Measurements from ENCODE around the gene TNFRSF25. TPM values are rescaled to one million over a fixed set of nuclear protein-coding genes. Genes with fewer than 3 reads are reported as not detected.

TNFRSF25 gene
- total and polyA plus RNA-seq, 2 of the 8 experiments (the other 6 are each of a cell fraction or from before 2014, with no cell fraction given): 10.7 to 19.5 TPM

- no peaks in the 10 kb centered on the region for H3K23me2 ChIP-seq (ENCODE audit: low read depth, low read length)
- H2BK15ac ChIP-seq (ENCODE audit: low read length): no peak overlapping the region
- CTCF ChIA-PET (ENCODE audit: partially characterized antibody): interaction anchor here (0.8 to 10.2 kb wide), 7 partner anchors 9 to 58 kb away, joined by 3 to 107 read pairs (median 5); partner anchors contain the start of gene PLEKHG5
- no peaks in the 10 kb centered on the region for H3K27me3 ChIP-seq (replicated peaks in 1 of 4; ENCODE audit: control insufficient read depth in 3 of 4, extremely low read depth in 1 of 4, insufficient read depth in 3 of 4, low read length in 3 of 4)
- no peak overlapping the region for H3K4ac ChIP-seq (replicated peaks; ENCODE audit: insufficient read length, low read depth, low read length)
- H3K4me2 ChIP-seq (ENCODE audit: insufficient read depth in 1 of 2, low read depth in 2 of 2, low read length in 2 of 2): no peak overlapping the region
- POLR2A ChIA-PET (ENCODE audit: partially characterized antibody): interaction anchor here (0.9 to 2.8 kb wide), 3 partner anchors 11 to 16 kb away, joined by 4 to 9 read pairs (median 4); no protein-coding TSS in a partner anchor
- H3K9ac ChIP-seq (replicated peaks in 1 of 4; ENCODE audit: extremely low read depth in 1 of 4, low read depth in 3 of 4, low read length in 3 of 4): no peak overlapping the region
- no peak overlapping the region for H4K5ac ChIP-seq (ENCODE audit: insufficient read length, low read depth, low read length)
- H2BK120ac ChIP-seq (replicated peaks; ENCODE audit: low read depth, low read length): no peak overlapping the region
- no peak overlapping the region for H3K4me3 ChIP-seq (ENCODE audit: extremely low read depth in 1 of 4, insufficient read depth in 2 of 4, low read depth in 3 of 4, low read length in 4 of 4)
- no peak overlapping the region for H2BK20ac ChIP-seq (ENCODE audit: low read length)
- no peak overlapping the region for H3K23ac ChIP-seq (ENCODE audit: insufficient read length)
- H3K36me3 ChIP-seq (ENCODE audit: control insufficient read depth in 2 of 4, insufficient read depth in 4 of 4, low read length in 3 of 4): no peaks in the 10 kb centered on the region
- H3K56ac ChIP-seq (replicated peaks; ENCODE audit: insufficient read length, low read depth, low read length): no peak overlapping the region
- H3K18ac ChIP-seq (ENCODE audit: extremely low read depth, low read length): no peak overlapping the region
- no peak overlapping the region for H2BK12ac ChIP-seq (ENCODE audit: low read depth, low read length)
- H3K14ac ChIP-seq (ENCODE audit: insufficient read length): no peak overlapping the region
- WGBS, 2 experiments (ENCODE audit: extremely low coverage in 1 of 2, insufficient coverage in 1 of 2, insufficient read length in 1 of 2, insufficient replicate concordance in 2 of 2, low coverage in 1 of 2, low lambda C conversion rate in 2 of 2, missing lambda C conversion rate in 1 of 2): 70% methylated on average over 6 of the region's 7 CpGs; no CpG with 5 or more reads in 1 of the 2 experiments
- no peak overlapping the region for H4K91ac ChIP-seq (replicated peaks; ENCODE audit: insufficient read length, low read length)
- FAIRE-seq: no peak
- H4K8ac ChIP-seq (ENCODE audit: extremely low read depth, insufficient read depth, low read length): peak overlapping the region; percentile 25; the same call in 1 of the 2 replicates
- 0 out of 2 replicates have a peak overlapping the region, but pooled peaks have one; percentile 6 for H2AK5ac ChIP-seq (ENCODE audit: low read depth, low read length)
- no peak for DNase-seq (ENCODE audit: low read depth in 1 of 2, low spot score in 2 of 2)
- no peaks in the 10 kb centered on the region for H4K20me1 ChIP-seq (replicated peaks in 1 of 2; ENCODE audit: control insufficient read depth in 1 of 2, insufficient read depth in 2 of 2, low read length in 2 of 2)
- no peaks in the 10 kb centered on the region for H3K9me3 ChIP-seq (ENCODE audit: insufficient read depth in 2 of 2, low read depth in 1 of 2, low read length in 1 of 2)
- no peak overlapping the region for H3K27ac ChIP-seq (ENCODE audit: low read depth, low read length)
- H3K79me1 ChIP-seq (ENCODE audit: low read depth, low read length): no peaks in the 10 kb centered on the region; the same call in 1 of the 2 replicates
- H2AFZ ChIP-seq (ENCODE audit: low read length): no peak overlapping the region
- H2BK5ac ChIP-seq (ENCODE audit: low read depth, low read length): no peak overlapping the region
- no peaks in the 10 kb centered on the region for H3K79me2 ChIP-seq (ENCODE audit: control insufficient read depth in 1 of 2, insufficient read depth in 2 of 2, low read length in 2 of 2)
- H3K4me1 ChIP-seq (replicated peaks in 1 of 4; ENCODE audit: control insufficient read depth in 3 of 4, insufficient read depth in 4 of 4, low read length in 3 of 4): no peaks in the 10 kb centered on the region; a peak in 1 of 7 replicates
- TF ChIP-seq TEAD4 (IDR thresholded peaks at IDR 0.05; ENCODE audit: low read depth, low read length): no peak
- TF ChIP-seq SUZ12 (IDR thresholded peaks at IDR 0.05; ENCODE audit: low read length): no peak
- TF ChIP-seq GTF2F1 (IDR thresholded peaks at IDR 0.05; ENCODE audit: borderline replicate concordance, low read depth, low read length): no peak
- TF ChIP-seq RAD21 (IDR thresholded peaks at IDR 0.05 in 1 of 2, conservative IDR thresholded peaks at IDR 0.05 in 1 of 2; ENCODE audit: low read depth in 2 of 2, low read length in 2 of 2): no peak
- TF ChIP-seq ZNF274 (IDR thresholded peaks at IDR 0.05; ENCODE audit: borderline replicate concordance, extremely low read depth, low read length): no peak
- TF ChIP-seq ASH2L (IDR thresholded peaks at IDR 0.05; ENCODE audit: low read length): no peak
- TF ChIP-seq SIRT6 (IDR thresholded peaks at IDR 0.05; ENCODE audit: low read length): no peak
- TF ChIP-seq JUND (IDR thresholded peaks at IDR 0.05; ENCODE audit: low read length): no peak
- no peak for TF ChIP-seq CTBP2 (IDR thresholded peaks at IDR 0.05; ENCODE audit: borderline replicate concordance, insufficient read depth, insufficient read length, low read length)
- no peak for TF ChIP-seq YY1 (IDR thresholded peaks at IDR 0.05; ENCODE audit: low read depth, low read length)
- TF ChIP-seq, protein P1, sequence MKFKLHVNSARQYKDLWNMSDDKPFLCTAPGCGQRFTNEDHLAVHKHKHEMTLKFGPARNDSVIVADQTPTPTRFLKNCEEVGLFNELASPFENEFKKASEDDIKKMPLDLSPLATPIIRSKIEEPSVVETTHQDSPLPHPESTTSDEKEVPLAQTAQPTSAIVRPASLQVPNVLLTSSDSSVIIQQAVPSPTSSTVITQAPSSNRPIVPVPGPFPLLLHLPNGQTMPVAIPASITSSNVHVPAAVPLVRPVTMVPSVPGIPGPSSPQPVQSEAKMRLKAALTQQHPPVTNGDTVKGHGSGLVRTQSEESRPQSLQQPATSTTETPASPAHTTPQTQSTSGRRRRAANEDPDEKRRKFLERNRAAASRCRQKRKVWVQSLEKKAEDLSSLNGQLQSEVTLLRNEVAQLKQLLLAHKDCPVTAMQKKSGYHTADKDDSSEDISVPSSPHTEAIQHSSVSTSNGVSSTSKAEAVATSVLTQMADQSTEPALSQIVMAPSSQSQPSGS (IDR thresholded peaks at IDR 0.05; ENCODE audit: low read length): no peak
- TF ChIP-seq POLR2AphosphoS5 (IDR thresholded peaks at IDR 0.05; ENCODE audit: low read depth, low read length): no peak
- TF ChIP-seq BACH1 (IDR thresholded peaks at IDR 0.05; ENCODE audit: low read length): no peak
These were observed 41.1 kb upstream of the TNFRSF25 start for GRCh38 chr1:6507037-6507428.

Data from H1 (cell line).